Posterior vena cava (tissue), 2 donors: ENCODE results near the gene CALML3. TPM values are rescaled to one million over a fixed set of nuclear protein-coding genes. Genes with fewer than 3 reads are reported as not detected.
A peak's percentile ranks its signal among the peaks of the same experiment; 100 is the strongest.

Experiments used
- DNase-seq: peaks from one replicate; pipeline ENCODE4 v3.0.0-alpha.2; 2020; ENCODE audit warnings: low spot score
- intact Hi-C, 2 donors: fragments of 100-400 bp; cut with DNase I; formaldehyde crosslinking; loops; one replicate each; pipeline versions ENCODE4 v1.14.1 to v1.14.2; 2022 to 2023
- total RNA-seq, 2 donors: library from RNA; stranded (reverse); fragmentation: NEBNext Ultra II Directional; extraction: Animal tissue kit (Norgen Biotek cat#: 25700); gene quantifications; one replicate each; pipeline ENCODE4 v1.2.1, GENCODE V29; 2021
- donor health status: DM: yes; HTN: yes; CAD: no.
- donor health status: DM: yes; HTN: yes; CAD: no.

Gene CALML3
- total RNA-seq, 2 donors from 2014 or later = not detected

- peak; percentile 78 for DNase-seq
- intact Hi-C loops = loop anchor here in 1 of 2 donors (5.0 kb wide), 1 partner anchor 1247 kb away; no protein-coding TSS in a partner anchor
Observed at GRCh38 chr10:5534051-5534821, 9.5 kb downstream of the CALML3 start.

- intact Hi-C loops = loop anchor here in 1 of 2 donors (5.0 kb wide), 1 partner anchor 1248 kb away; no protein-coding TSS in a partner anchor
- no peak for DNase-seq
Observed at GRCh38 chr10:5534880-5535856, 10.4 kb downstream of the CALML3 start.

- DNase-seq = peak; percentile 35
- intact Hi-C loops = no loop called here
Observed at GRCh38 chr10:5536486-5537081, 11.8 kb downstream of the CALML3 start.

GRCh38 chr10:5537684-5538083 is 12.9 kb downstream of the CALML3 start:
- peak; percentile 45 for DNase-seq
- intact Hi-C loops = no loop called here

GRCh38 chr10:5538446-5538845 is 13.7 kb downstream of the CALML3 start:
- intact Hi-C loops = no loop called here
- peak; percentile 20 for DNase-seq

- peak; percentile 66 for DNase-seq
- intact Hi-C loops = no loop called here
Observed at GRCh38 chr10:5538892-5539651, 14.3 kb downstream of the CALML3 start.

- intact Hi-C loops = loop anchor here in 1 of 2 donors (10.0 kb wide), 1 partner anchor 85 kb away; no protein-coding TSS in a partner anchor
- DNase-seq = peak; percentile 41
Observed at GRCh38 chr10:5540080-5540479, 15.3 kb downstream of the CALML3 start.

GRCh38 chr10:5540891-5541290 is 16.1 kb downstream of the CALML3 start:
- intact Hi-C loops = loop anchor here in 1 of 2 donors (10.0 kb wide), 1 partner anchor 86 kb away; no protein-coding TSS in a partner anchor
- DNase-seq = no peak

GRCh38 chr10:5542100-5542499 is 17.3 kb downstream of the CALML3 start:
- intact Hi-C loops = loop anchor here in 1 of 2 donors (10.0 kb wide), 1 partner anchor 87 kb away; no protein-coding TSS in a partner anchor
- no peak for DNase-seq

- intact Hi-C loops = loop anchor here in 1 of 2 donors (10.0 kb wide), 1 partner anchor 89 kb away; no protein-coding TSS in a partner anchor
- DNase-seq = no peak
Observed at GRCh38 chr10:5543623-5544022, 18.9 kb downstream of the CALML3 start.

- no peak for DNase-seq
- intact Hi-C loops = loop anchor here in 1 of 2 donors (10.0 kb wide), 1 partner anchor 90 kb away; no protein-coding TSS in a partner anchor
Observed at GRCh38 chr10:5544216-5544805, 19.6 kb downstream of the CALML3 start.

- no peak for DNase-seq
- intact Hi-C loops = loop anchor here (1.0 to 10.0 kb wide), 2 partner anchors 44 to 90 kb away; no protein-coding TSS in a partner anchor
Observed at GRCh38 chr10:5545011-5545410, 20.2 kb downstream of the CALML3 start.

- no peak for DNase-seq
- intact Hi-C loops = loop anchor here (1.0 to 10.0 kb wide), 2 partner anchors 44 to 91 kb away; no protein-coding TSS in a partner anchor
Observed at GRCh38 chr10:5545426-5545777, 20.6 kb downstream of the CALML3 start.

- DNase-seq = peak; percentile 88
- intact Hi-C loops = loop anchor here (1.0 to 10.0 kb wide), 2 partner anchors 45 to 91 kb away; no protein-coding TSS in a partner anchor
Observed at GRCh38 chr10:5545778-5546710, 21.3 kb downstream of the CALML3 start.

- intact Hi-C loops = loop anchor here in 1 of 2 donors (10.0 kb wide), 1 partner anchor 92 kb away; no protein-coding TSS in a partner anchor
- DNase-seq = no peak
Observed at GRCh38 chr10:5546891-5547680, 22.3 kb downstream of the CALML3 start.

- intact Hi-C loops = loop anchor here in 1 of 2 donors (10.0 kb wide), 1 partner anchor 93 kb away; no protein-coding TSS in a partner anchor
- DNase-seq = no peak
Observed at GRCh38 chr10:5547681-5547930, 22.8 kb downstream of the CALML3 start.
